Mammary epithelial cell (primary cell): ENCODE results near the gene NEUROG1.

Experiments used
- CTCF ChIP-seq, 2 donors: IDR thresholded peaks in 1 of 2; conservative IDR thresholded peaks in 1 of 2; 2 replicates each; pipeline ENCODE4 v1.5.1; 2011 to 2012; ENCODE audit warnings: inconsistent platforms in 2 of 2, low read length in 2 of 2, mild to moderate bottlenecking in 2 of 2, control low read depth in 1 of 2, low read depth in 1 of 2; ENCODE audit not compliant: insufficient read depth in 1 of 2; ENCODE audit errors: extremely low read depth in 1 of 2
- EZH2 ChIP-seq: IDR thresholded peaks from 2 replicates; pipeline ENCODE4 v1.6.1; 2012; ENCODE audit warnings: low read length, inconsistent platforms, borderline replicate concordance

- TF ChIP-seq EZH2: no peak
- no peak for TF ChIP-seq CTCF (conservative IDR thresholded peaks at IDR 0.05 in 1 of 2, IDR thresholded peaks at IDR 0.05 in 1 of 2; ENCODE audit: extremely low read depth in 1 of 2, insufficient read depth in 1 of 2, low read depth in 1 of 2, low read length in 2 of 2)
Observed at GRCh38 chr5:135489466-135490244, 46.1 kb downstream of the NEUROG1 start.
